AG10803 (cell line): ENCODE data around the gene ARHGAP10.

ENCODE experiments used
- DNase-seq: peaks from one replicate; pipeline ENCODE4 v3.0.0; 2010; ENCODE audit warnings: low read depth
- H3K4me3 ChIP-seq: 2 replicates; pipeline ENCODE4 v1.5.1; 2011; ENCODE audit warnings: mild to moderate bottlenecking, low read length, control low read depth
- TF ChIP-seq, protein P1 (sequence below): conservative IDR thresholded peaks from 2 replicates; pipeline ENCODE4 v1.5.1; 2011; ENCODE audit warnings: mild to moderate bottlenecking, low read length, control low read depth, inconsistent platforms

ARHGAP10 gene

DNA sequence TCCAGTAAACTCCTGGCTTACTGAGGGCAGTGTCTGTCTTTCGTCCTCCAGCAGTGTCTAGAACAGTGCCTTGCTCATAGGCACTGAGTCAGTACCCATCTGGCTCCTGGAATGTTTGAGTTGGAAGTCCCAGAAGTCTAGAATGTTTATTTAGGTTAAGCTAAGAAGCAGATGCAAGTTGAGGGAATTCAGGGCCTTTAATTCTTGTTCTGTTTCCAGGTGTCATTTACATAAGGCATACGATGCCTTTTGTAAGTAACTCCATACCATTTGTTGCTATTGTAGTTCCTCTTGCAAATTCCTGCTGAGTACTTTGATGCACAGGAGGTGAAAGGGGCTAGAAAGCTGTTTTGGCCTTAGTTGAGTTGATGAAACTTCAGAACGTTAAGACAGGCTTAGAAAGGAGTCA is 22.2 kb downstream of the ARHGAP10 start:
- no peak overlapping the region for H3K4me3 ChIP-seq
- TF ChIP-seq, protein P1, sequence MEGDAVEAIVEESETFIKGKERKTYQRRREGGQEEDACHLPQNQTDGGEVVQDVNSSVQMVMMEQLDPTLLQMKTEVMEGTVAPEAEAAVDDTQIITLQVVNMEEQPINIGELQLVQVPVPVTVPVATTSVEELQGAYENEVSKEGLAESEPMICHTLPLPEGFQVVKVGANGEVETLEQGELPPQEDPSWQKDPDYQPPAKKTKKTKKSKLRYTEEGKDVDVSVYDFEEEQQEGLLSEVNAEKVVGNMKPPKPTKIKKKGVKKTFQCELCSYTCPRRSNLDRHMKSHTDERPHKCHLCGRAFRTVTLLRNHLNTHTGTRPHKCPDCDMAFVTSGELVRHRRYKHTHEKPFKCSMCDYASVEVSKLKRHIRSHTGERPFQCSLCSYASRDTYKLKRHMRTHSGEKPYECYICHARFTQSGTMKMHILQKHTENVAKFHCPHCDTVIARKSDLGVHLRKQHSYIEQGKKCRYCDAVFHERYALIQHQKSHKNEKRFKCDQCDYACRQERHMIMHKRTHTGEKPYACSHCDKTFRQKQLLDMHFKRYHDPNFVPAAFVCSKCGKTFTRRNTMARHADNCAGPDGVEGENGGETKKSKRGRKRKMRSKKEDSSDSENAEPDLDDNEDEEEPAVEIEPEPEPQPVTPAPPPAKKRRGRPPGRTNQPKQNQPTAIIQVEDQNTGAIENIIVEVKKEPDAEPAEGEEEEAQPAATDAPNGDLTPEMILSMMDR: no peak

DNA sequence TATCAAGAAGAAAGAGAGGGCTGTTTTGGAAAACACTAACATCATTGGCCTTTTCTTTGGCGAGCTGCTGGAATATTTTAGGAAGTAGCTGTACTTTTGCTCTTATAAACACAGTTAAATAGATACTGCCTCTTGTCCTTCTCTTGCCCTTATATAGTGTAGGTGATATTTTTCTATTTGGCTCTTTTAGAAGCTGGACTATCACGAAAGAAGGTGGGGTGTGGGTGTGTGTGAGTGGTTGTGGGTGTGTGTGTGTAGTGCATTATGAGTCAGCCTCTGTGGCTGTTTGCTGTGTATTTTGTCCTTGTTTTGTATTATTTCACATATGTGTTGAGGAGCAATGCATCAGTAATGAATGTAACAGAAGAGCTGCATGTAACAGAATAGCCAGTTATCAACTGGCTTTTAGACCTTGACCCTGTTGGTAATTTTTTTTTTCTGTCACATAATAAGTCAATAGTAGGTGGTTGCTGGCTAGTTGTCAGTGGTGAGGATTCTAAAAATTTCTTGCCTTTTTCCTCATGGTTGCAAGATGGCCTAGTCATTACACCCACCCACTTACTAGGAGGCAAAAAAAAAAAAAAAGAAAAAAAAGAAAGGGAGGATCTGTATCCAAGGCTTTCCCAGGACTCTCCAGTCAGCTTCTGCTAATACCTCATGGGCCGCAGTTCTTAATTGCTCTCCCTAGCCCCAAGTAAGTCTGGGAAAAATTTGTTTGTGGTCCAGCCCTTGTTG is 23.8 kb downstream of the ARHGAP10 start:
- DNase-seq: peak; percentile 61
- TF ChIP-seq, protein P1: no peak

More for the DNA sequence above, 22.2 kb downstream of the ARHGAP10 start:
- peak; percentile 72 for DNase-seq

DNA sequence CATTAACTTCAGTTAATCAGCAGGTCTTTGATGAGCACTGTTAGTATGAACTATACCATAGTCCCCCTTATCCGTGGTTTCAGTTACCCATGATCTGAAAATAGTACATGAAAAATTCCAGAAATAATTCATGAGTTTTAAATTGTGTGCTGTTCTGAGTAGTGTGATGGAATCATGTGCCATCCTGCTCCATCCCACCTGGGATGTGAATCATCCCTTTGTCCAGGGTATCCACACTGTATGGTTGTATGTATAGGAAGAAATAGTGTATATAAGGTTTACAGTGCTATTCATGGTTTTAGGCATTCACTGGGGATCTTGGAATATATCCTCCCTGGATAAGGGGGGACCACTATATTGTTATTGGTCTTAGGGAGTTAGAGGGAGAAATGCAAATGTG is 24.5 kb downstream of the ARHGAP10 start:
- TF ChIP-seq, protein P1: no peak

More for the DNA sequence above, 23.8 kb downstream of the ARHGAP10 start:
- H3K4me3 ChIP-seq: no peak overlapping the region

DNA sequence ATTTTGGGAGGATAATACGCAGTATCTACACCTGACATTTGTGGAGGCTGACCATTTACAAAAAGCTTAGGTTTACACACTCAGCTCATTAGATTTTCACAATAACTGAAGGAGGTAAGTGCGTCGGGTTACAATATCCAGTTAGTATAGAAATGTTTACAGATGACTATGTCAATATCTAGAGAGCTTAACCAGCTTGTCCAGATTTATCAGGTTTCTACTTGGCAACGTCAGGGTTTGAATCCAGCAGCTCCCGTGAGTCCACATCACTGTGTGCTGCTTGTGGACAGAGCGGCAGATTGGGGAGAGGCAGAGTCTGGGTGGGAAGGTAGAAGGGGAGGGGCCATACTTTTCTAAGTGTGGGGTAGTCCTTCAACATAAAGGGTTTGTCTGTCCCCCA is 28.3 kb downstream of the ARHGAP10 start:
- no peak overlapping the region for H3K4me3 ChIP-seq
- DNase-seq: no peak
- TF ChIP-seq, protein P1: no peak

More for the DNA sequence above, 24.5 kb downstream of the ARHGAP10 start:
- no peak overlapping the region for H3K4me3 ChIP-seq
- DNase-seq: no peak

DNA sequence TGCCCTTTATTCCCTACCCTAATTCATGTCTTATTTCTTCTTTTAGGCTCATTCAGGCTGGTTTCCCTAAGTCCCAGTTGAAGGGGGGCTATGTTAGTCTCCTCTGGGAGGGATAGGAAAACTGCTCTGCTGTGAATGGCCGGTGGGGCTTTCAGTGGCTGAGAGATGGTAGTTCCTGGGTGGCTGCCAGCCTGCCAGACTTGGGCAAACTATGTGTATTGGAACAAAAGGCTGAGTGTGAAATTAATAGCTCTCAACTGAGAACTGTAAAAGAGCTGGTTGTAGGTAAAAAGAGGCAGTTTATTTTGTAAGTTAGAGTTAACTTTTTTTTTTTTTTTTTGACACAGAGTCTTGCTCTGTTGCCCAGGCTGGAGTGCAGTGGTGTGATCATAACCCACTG is 28.8 kb downstream of the ARHGAP10 start:
- TF ChIP-seq, protein P1: no peak
- DNase-seq: no peak
- H3K4me3 ChIP-seq: no peak overlapping the region

DNA sequence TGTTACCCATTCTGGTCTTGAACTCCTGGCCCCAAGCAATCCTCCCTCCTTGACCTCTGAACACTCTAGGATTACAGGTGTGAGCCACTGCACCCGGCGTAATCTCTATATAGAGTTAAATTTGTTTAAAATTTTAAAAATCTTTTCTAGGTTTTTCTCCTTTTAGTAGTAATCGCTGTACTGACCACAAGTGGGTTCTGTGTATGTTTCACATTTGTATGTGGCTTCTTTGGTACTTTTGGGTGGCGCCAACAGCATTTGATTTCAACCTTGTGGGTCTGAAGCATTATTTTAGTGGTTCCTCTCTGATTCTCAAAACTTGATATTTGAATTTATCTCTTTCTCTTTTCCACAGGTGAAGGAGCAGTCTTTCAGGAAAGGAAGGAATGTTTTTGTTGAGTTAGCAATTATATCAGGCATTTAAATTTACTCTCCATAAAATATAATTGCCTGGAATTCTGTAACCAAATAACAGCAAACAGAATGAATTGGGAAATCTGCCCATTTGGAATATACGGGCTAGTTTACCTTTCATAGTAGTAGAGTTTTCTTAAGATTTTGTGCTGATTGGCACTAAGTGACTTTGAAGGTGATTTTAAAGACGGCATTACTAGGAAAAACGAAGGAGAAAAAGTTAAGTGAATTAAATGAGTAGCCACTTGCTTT is 29.5 kb downstream of the ARHGAP10 start:
- H3K4me3 ChIP-seq: no peak overlapping the region
- no peak for DNase-seq
- TF ChIP-seq, protein P1: no peak

DNA sequence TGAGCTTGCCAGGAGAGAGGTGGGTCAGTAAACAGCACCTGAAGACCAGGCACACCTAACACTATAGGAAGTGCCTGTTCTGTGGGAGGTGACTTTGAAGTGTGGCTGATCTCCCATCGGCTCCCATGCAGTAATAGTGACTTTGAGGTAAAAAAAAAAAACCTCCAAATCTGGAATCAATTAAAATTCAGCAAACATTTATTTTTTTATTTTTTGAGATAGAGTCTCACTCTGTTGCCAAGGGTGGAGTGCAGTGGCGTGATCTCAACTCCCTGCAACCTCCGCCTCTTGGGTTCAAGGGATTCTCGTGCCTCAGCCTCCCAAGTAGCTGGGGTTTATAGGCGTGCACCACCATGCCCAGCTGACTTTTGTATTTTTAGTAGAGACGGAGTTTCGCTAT is 32.4 kb downstream of the ARHGAP10 start:
- H3K4me3 ChIP-seq: no peak overlapping the region
- peak; percentile 31 for DNase-seq
- TF ChIP-seq, protein P1: no peak
